GM18858 (cell line): ENCODE data around the gene SLC2A2.
A peak's percentile ranks its signal among the peaks of the same experiment; 100 is the strongest.

Experiments
- ATAC-seq: cut with Tn5 transposase; IDR thresholded peaks from one replicate; pipeline ENCODE4 v1.9.1; 2021; ENCODE audit not compliant: unreplicated experiment

SLC2A2 gene

GRCh38 chr3:171026597-171027293 lies at the start of gene SLC2A2:
TSS of gene SLC2A2 (minus strand) at chr3:171026720. CDS start at chr3:171026670, 50 bp downstream.
- no peak for ATAC-seq

- no peak for ATAC-seq
These were observed 45.9 kb upstream of the SLC2A2 start for GRCh38 chr3:171072432-171072831.

GRCh38 chr3:171068658-171069057 lies 42.1 kb upstream of the SLC2A2 start:
- no peak for ATAC-seq

- ATAC-seq, result no peak
These were observed 39.7 kb upstream of the SLC2A2 start for GRCh38 chr3:171066206-171066605.

GRCh38 chr3:171065732-171066131 lies 39.2 kb upstream of the SLC2A2 start:
- ATAC-seq, result no peak

- ATAC-seq, result no peak
These were observed 37.9 kb upstream of the SLC2A2 start for GRCh38 chr3:171064461-171064860.

GRCh38 chr3:171061749-171062148 lies 35.2 kb upstream of the SLC2A2 start:
- no peak for ATAC-seq

- ATAC-seq, result no peak
These were observed 33.5 kb upstream of the SLC2A2 start for GRCh38 chr3:171059978-171060377.

- no peak for ATAC-seq
These were observed 32.5 kb upstream of the SLC2A2 start for GRCh38 chr3:171058873-171059603.

- ATAC-seq, result no peak
These were observed 31.5 kb upstream of the SLC2A2 start for GRCh38 chr3:171058058-171058457.

- ATAC-seq, result no peak
These were observed 30.6 kb upstream of the SLC2A2 start for GRCh38 chr3:171057072-171057471.

- no peak for ATAC-seq
These were observed 30.0 kb upstream of the SLC2A2 start for GRCh38 chr3:171056528-171056927.

GRCh38 chr3:171055336-171056178 lies 29.0 kb upstream of the SLC2A2 start:
- no peak for ATAC-seq

GRCh38 chr3:171054921-171055320 lies 28.4 kb upstream of the SLC2A2 start:
- no peak for ATAC-seq

- ATAC-seq, result no peak
These were observed 27.7 kb upstream of the SLC2A2 start for GRCh38 chr3:171054231-171054630.

GRCh38 chr3:171049861-171050444 lies 23.4 kb upstream of the SLC2A2 start:
- ATAC-seq, result peak; percentile 79

GRCh38 chr3:171046760-171047159 lies 20.2 kb upstream of the SLC2A2 start:
- ATAC-seq, result no peak

GRCh38 chr3:171044835-171045793 lies 18.6 kb upstream of the SLC2A2 start:
- ATAC-seq, result no peak

GRCh38 chr3:171044384-171044783 lies 17.9 kb upstream of the SLC2A2 start:
- ATAC-seq, result no peak

- ATAC-seq, result no peak
These were observed 13.2 kb upstream of the SLC2A2 start for GRCh38 chr3:171039674-171040073.
